ENCODE measurements around the gene TTC28.

TTC28 gene

DNA sequence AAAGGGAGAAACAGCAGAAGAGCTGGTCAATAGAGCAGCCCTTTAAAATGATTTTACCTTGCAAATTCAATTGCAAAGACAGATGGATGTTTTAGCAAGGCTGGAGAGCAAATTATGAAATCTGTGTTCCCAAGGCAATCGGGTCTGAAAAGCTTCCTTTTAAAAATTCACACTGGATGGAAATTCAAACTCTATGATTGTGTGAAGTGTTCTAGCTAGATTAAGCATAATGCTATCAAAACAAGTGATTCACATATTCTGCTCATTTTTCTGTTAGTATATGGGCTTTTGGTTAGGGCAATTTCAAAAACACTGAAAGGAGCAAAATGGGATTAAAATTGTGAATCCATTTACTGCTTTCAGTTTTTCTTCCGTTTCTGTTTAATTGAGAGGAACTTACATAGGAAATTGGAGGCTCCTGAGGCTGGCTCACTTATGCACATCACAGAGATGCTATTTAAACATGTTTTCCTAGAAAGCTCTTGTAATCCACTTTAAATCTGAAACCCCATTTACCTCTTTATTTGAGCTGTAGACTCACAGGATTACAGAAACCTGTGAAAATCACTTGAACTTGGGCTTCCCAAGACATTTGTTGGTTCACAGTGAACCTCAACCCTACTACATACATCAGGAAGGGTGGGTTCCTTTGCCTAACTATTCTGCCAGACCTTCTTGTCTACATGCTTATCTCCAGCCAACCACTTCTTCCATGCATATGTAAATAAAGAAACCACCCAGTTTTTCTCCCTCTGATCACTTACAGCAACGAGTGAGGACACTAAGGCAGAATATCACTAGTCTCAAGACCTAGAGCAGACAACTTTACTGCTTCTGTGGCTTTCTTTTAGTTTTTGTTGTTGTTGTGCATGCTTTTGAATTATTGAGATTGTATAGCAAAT is 558.7 kb downstream of the TTC28 start:
- Histone ChIP-seq H3K4me2 (ENCODE audit: low read depth, low read length, poor library complexity, severe bottlenecking) (no peak overlapping the region), H3K27ac (ENCODE audit: low read depth, low read length) (no peak overlapping the region), H3K36me3 (ENCODE audit: low read length) (no peaks in the 10 kb centered on the region), H3K9me3 (ENCODE audit: insufficient read depth, low read length) (no peaks in the 10 kb centered on the region), H3K9ac (ENCODE audit: low read length) (no peak overlapping the region), H3F3A (ENCODE audit: insufficient read depth) (no peaks in the 10 kb centered on the region), H3K4me3 (ENCODE audit: insufficient read depth, low read length, poor library complexity, severe bottlenecking) (no peak overlapping the region), H4K20me1 (ENCODE audit: low read depth, low read length) (no peaks in the 10 kb centered on the region), H3K9me2 (replicated peaks; ENCODE audit: insufficient read depth, low read length) (no peaks in the 10 kb centered on the region), H3K27me3 (ENCODE audit: low read length) (no peaks in the 10 kb centered on the region), H2AFZ (ENCODE audit: low read depth, low read length, severe bottlenecking) (no peak overlapping the region), H3K79me2 (ENCODE audit: insufficient read depth, low read length) (no peaks in the 10 kb centered on the region)
- TF ChIP-seq EZH2phosphoT487 (conservative IDR thresholded peaks at IDR 0.05; ENCODE audit: low read length), result no peak
- TF ChIP-seq CTCF (IDR thresholded peaks at IDR 0.05; ENCODE audit: insufficient read depth, low read length, poor library complexity, severe bottlenecking), result no peak

- Histone ChIP-seq H3K9ac (ENCODE audit: low read length) (no peak overlapping the region), H3K27me3 (ENCODE audit: low read length) (no peaks in the 10 kb centered on the region)
These were observed 560.5 kb downstream of the TTC28 start for GRCh38 chr22:28118957-28119631.

GRCh38 chr22:28116219-28116673 is 563.4 kb downstream of the TTC28 start:
- H3K4me3 ChIP-seq (ENCODE audit: insufficient read depth, low read length, poor library complexity, severe bottlenecking), result no peak overlapping the region
- H2AFZ ChIP-seq (ENCODE audit: low read depth, low read length, severe bottlenecking), result no peak overlapping the region
- no peaks in the 10 kb centered on the region for H3K36me3 ChIP-seq (ENCODE audit: low read length)
- no peak overlapping the region for H3K9ac ChIP-seq (ENCODE audit: low read length)
- H3F3A ChIP-seq (ENCODE audit: insufficient read depth), result no peaks in the 10 kb centered on the region
- no peaks in the 10 kb centered on the region for H3K79me2 ChIP-seq (ENCODE audit: insufficient read depth, low read length)
- no peak for TF ChIP-seq EZH2phosphoT487 (conservative IDR thresholded peaks at IDR 0.05; ENCODE audit: low read length)
- TF ChIP-seq CTCF (IDR thresholded peaks at IDR 0.05; ENCODE audit: insufficient read depth, low read length, poor library complexity, severe bottlenecking), result no peak
- no peaks in the 10 kb centered on the region for H3K9me2 ChIP-seq (replicated peaks; ENCODE audit: insufficient read depth, low read length)
- H3K27ac ChIP-seq (ENCODE audit: low read depth, low read length), result no peak overlapping the region
- H4K20me1 ChIP-seq (ENCODE audit: low read depth, low read length), result no peaks in the 10 kb centered on the region
- no peaks in the 10 kb centered on the region for H3K9me3 ChIP-seq (ENCODE audit: insufficient read depth, low read length)
- no peak overlapping the region for H3K4me2 ChIP-seq (ENCODE audit: low read depth, low read length, poor library complexity, severe bottlenecking)
- no peaks in the 10 kb centered on the region for H3K27me3 ChIP-seq (ENCODE audit: low read length)

More at GRCh38 chr22:28118957-28119631, 560.5 kb downstream of the TTC28 start:
- Histone ChIP-seq H3K9me2 (replicated peaks; ENCODE audit: insufficient read depth, low read length) (no peaks in the 10 kb centered on the region), H3K4me3 (ENCODE audit: insufficient read depth, low read length, poor library complexity, severe bottlenecking) (no peak overlapping the region), H3F3A (ENCODE audit: insufficient read depth) (no peaks in the 10 kb centered on the region), H3K36me3 (ENCODE audit: low read length) (no peaks in the 10 kb centered on the region), H2AFZ (ENCODE audit: low read depth, low read length, severe bottlenecking) (no peak overlapping the region), H3K79me2 (ENCODE audit: insufficient read depth, low read length) (no peaks in the 10 kb centered on the region), H4K20me1 (ENCODE audit: low read depth, low read length) (no peaks in the 10 kb centered on the region), H3K9me3 (ENCODE audit: insufficient read depth, low read length) (no peaks in the 10 kb centered on the region), H3K4me2 (ENCODE audit: low read depth, low read length, poor library complexity, severe bottlenecking) (no peak overlapping the region), H3K27ac (ENCODE audit: low read depth, low read length) (no peak overlapping the region)
- TF ChIP-seq EZH2phosphoT487 (conservative IDR thresholded peaks at IDR 0.05; ENCODE audit: low read length) (no peak), CTCF (IDR thresholded peaks at IDR 0.05; ENCODE audit: insufficient read depth, low read length, poor library complexity, severe bottlenecking) (no peak)

All from SU-DHL-6 (cell line).